OCI-LY7 (cell line): ENCODE data around the gene CFHR5.

Experiments
- EZH2phosphoT487 ChIP-seq: fragments of 200-600 bp; sonication (generic); IDR thresholded peaks from 2 replicates; pipeline ENCODE4 v1.6.1; 2018; ENCODE audit warnings: low read depth, borderline replicate concordance, mild to moderate bottlenecking, mixed run types, antibody characterized with exemption, low read length, moderate library complexity, mixed read lengths
- TF ChIP-seq, protein P1 (sequence below): fragments of 200-600 bp; sonication (generic); conservative IDR thresholded peaks from 2 replicates; pipeline ENCODE4 v1.5.1; 2014; ENCODE audit warnings: mild to moderate bottlenecking, antibody characterized with exemption, low read length, moderate library complexity, mixed read lengths

GRCh38 chr1:196977278-196977677 is at the start of gene CFHR5:
- TF ChIP-seq EZH2phosphoT487: no peak
- TF ChIP-seq, protein P1, sequence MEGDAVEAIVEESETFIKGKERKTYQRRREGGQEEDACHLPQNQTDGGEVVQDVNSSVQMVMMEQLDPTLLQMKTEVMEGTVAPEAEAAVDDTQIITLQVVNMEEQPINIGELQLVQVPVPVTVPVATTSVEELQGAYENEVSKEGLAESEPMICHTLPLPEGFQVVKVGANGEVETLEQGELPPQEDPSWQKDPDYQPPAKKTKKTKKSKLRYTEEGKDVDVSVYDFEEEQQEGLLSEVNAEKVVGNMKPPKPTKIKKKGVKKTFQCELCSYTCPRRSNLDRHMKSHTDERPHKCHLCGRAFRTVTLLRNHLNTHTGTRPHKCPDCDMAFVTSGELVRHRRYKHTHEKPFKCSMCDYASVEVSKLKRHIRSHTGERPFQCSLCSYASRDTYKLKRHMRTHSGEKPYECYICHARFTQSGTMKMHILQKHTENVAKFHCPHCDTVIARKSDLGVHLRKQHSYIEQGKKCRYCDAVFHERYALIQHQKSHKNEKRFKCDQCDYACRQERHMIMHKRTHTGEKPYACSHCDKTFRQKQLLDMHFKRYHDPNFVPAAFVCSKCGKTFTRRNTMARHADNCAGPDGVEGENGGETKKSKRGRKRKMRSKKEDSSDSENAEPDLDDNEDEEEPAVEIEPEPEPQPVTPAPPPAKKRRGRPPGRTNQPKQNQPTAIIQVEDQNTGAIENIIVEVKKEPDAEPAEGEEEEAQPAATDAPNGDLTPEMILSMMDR: no peak
